GM10266 (cell line): ENCODE data around the gene COL27A1.

Source experiments
- DNase-seq: peaks from one replicate; pipeline ENCODE4 v3.0.0; 2012; ENCODE audit errors: extremely low spot score
- CTCF ChIP-seq: IDR thresholded peaks from 2 replicates; pipeline ENCODE4 v1.5.1; 2012; ENCODE audit warnings: mild to moderate bottlenecking, low read depth; ENCODE audit not compliant: control insufficient read depth, insufficient read depth; ENCODE audit errors: missing control alignments

COL27A1 gene

DNA sequence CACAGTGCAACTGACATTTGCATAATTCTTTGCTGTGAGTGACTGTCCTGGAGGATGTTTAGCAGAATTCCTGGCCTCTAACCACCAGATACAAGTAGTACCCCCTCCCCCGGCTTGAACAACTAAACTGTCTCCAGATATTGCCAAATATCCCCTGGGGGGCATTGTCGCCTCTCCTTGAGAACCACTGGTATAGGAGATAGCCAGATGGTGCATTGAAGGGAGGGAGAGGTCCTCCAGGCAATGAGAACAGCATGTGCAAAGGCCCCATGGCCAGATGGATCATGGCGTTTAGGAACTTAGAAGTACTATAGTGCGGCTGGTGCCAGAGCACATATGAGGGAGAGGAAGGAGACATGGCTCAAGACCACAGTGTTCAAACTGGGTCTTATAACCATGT, 148.6 kb downstream of the COL27A1 start:
- TF ChIP-seq CTCF: no peak
- no peak for DNase-seq

- DNase-seq: no peak
- no peak for TF ChIP-seq CTCF
These were observed 149.3 kb downstream of the COL27A1 start for GRCh38 chr9:114304416-114305188.

- no peak for DNase-seq
- TF ChIP-seq CTCF: no peak
These were observed 152.5 kb downstream of the COL27A1 start for GRCh38 chr9:114307899-114308267.

DNA sequence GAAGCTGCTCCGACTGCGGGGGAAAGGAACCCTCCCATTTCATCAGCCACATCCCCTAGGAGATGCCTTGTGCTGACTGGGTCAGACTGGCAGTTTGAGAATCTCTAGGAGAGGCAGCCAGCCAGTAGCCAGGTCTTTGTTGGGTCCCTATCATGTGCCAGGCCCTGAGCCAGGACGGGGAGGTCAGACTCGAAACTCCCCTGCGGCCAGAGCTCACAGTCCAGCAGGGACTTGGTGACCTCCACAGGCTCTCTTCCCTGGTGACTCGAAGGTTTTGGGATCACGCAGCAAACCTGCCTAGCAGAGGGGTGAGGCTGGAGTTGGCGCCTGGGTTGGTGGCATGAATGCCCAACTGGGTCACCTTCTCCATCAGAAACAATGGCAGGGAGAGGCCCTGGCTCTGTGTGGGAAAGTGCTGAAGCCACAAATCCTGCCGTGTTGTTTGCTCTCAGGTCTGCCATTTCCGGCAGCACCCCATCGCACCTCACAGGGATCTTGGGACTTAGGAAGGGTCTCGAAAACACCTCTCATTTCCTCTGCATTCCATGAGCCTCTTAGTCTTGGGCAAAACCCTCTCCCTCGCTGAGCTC, 153.1 kb downstream of the COL27A1 start:
- no peak for TF ChIP-seq CTCF

DNA sequence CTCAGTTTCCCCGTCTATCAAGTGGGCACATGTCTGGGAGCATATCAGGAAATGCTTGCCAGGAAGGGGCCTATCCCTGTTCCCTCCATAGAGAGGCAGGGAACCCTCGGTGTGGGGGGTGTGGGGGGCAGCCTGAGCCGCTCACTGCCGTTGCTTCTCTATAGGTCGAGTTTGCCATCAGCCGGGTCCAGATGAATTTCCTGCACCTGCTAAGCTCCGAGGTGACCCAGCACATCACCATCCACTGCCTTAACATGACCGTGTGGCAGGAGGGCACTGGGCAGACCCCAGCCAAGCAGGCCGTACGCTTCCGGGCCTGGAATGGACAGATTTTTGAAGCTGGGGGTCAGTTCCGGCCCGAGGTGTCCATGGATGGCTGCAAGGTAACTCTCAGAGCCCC, 153.8 kb downstream of the COL27A1 start:
- no peak for DNase-seq
- no peak for TF ChIP-seq CTCF

More for the DNA sequence above, 153.1 kb downstream of the COL27A1 start:
- DNase-seq: no peak

GRCh38 chr9:114310471-114311450, 155.4 kb downstream of the COL27A1 start:
- no peak for DNase-seq
- no peak for TF ChIP-seq CTCF
